Measurements from ENCODE around the gene B3GALNT2. TPM values are rescaled to one million over a fixed set of nuclear protein-coding genes. Genes with fewer than 3 reads are reported as not detected.
"Not testable (repeated sequence)": the region's sequence is repeated elsewhere in the genome, so short reads cannot be mapped to it uniquely, and the experiment has no call there.

Gene B3GALNT2
- total RNA-seq, 1 experiment from 2014 or later, result 88.4 TPM

GRCh38 chr1:235468004-235468403 is 36.2 kb downstream of the B3GALNT2 start:
- H3K4me3 Mint-ChIP-seq (ENCODE audit: unreplicated experiment), result no peak overlapping the region
- H3K27ac Mint-ChIP-seq (ENCODE audit: low read depth, unreplicated experiment), result peak overlapping the region; percentile 61
- TF ChIP-seq CTCF (IDR thresholded peaks at IDR 0.05; ENCODE audit: unreplicated experiment), result no peak

GRCh38 chr1:235465066-235465465 is 39.2 kb downstream of the B3GALNT2 start:
- no peak overlapping the region for H3K27ac Mint-ChIP-seq (ENCODE audit: low read depth, unreplicated experiment)
- POLR2A ChIA-PET, result no interaction called here
- CTCF ChIA-PET, result no interaction called here
- intact Hi-C loops (cut with micrococcal nuclease), result no loop called here
- H3K36me3 Mint-ChIP-seq (ENCODE audit: insufficient read depth, unreplicated experiment), result peaks cover 85% of the 10 kb centered on the region
- DNase-seq (ENCODE audit: unreplicated experiment), result no peak
- no TSS peak for BruUV-seq (replicated peaks)
- no peak for TF ChIP-seq CTCF (IDR thresholded peaks at IDR 0.05; ENCODE audit: unreplicated experiment)
- H3K9me3 Mint-ChIP-seq (ENCODE audit: unreplicated experiment), result no peaks in the 10 kb centered on the region
- H3K4me1 Mint-ChIP-seq (ENCODE audit: insufficient read depth, unreplicated experiment), result peaks cover 6% of the 10 kb centered on the region
- no peak overlapping the region for H3K4me3 Mint-ChIP-seq (ENCODE audit: unreplicated experiment)
- H3K27me3 Mint-ChIP-seq (ENCODE audit: insufficient read depth, unreplicated experiment), result no peaks in the 10 kb centered on the region

More at GRCh38 chr1:235468004-235468403, 36.2 kb downstream of the B3GALNT2 start:
- peaks cover 6% of the 10 kb centered on the region for H3K4me1 Mint-ChIP-seq (ENCODE audit: insufficient read depth, unreplicated experiment)
- no peaks in the 10 kb centered on the region for H3K27me3 Mint-ChIP-seq (ENCODE audit: insufficient read depth, unreplicated experiment)
- intact Hi-C loops (cut with micrococcal nuclease), result no loop called here
- ChIA-PET CTCF (interaction anchor here (0.6 to 1.6 kb wide), 4 partner anchors 30 to 51 kb away, joined by 3 to 5 read pairs (median 4); no protein-coding TSS in a partner anchor), POLR2A (interaction anchor here (0.7 to 3.5 kb wide), 2 partner anchors 18 to 36 kb away, joined by 3 to 27 read pairs; partner anchors contain the start of gene B3GALNT2)
- peaks cover 81% of the 10 kb centered on the region for H3K36me3 Mint-ChIP-seq (ENCODE audit: insufficient read depth, unreplicated experiment)
- BruUV-seq (replicated peaks), result no TSS peak
- no peaks in the 10 kb centered on the region for H3K9me3 Mint-ChIP-seq (ENCODE audit: unreplicated experiment)
- no peak for DNase-seq (ENCODE audit: unreplicated experiment)

GRCh38 chr1:235462832-235463231 is 41.4 kb downstream of the B3GALNT2 start:
- CTCF ChIA-PET, result interaction anchor here (0.6 kb wide), 3 partner anchors 47 to 1135 kb away, joined by 3 to 5 read pairs (median 3); no protein-coding TSS in a partner anchor
- H3K36me3 Mint-ChIP-seq (ENCODE audit: insufficient read depth, unreplicated experiment), result peaks cover 85% of the 10 kb centered on the region
- POLR2A ChIA-PET; DNase-seq (ENCODE audit: unreplicated experiment); H3K4me1 Mint-ChIP-seq (ENCODE audit: insufficient read depth, unreplicated experiment); H3K27ac Mint-ChIP-seq (ENCODE audit: low read depth, unreplicated experiment); H3K4me3 Mint-ChIP-seq (ENCODE audit: unreplicated experiment); H3K9me3 Mint-ChIP-seq (ENCODE audit: unreplicated experiment); H3K27me3 Mint-ChIP-seq (ENCODE audit: insufficient read depth, unreplicated experiment); intact Hi-C loops (cut with micrococcal nuclease); BruUV-seq (replicated peaks): not testable (repeated sequence)

- no peaks in the 10 kb centered on the region for H3K4me1 Mint-ChIP-seq (ENCODE audit: insufficient read depth, unreplicated experiment)
- no TSS peak for BruUV-seq (replicated peaks)
- H3K4me3 Mint-ChIP-seq (ENCODE audit: unreplicated experiment), result no peak overlapping the region
- no peak overlapping the region for H3K27ac Mint-ChIP-seq (ENCODE audit: low read depth, unreplicated experiment)
- ChIA-PET POLR2A (interaction anchor here (0.6 kb wide), 1 partner anchor 1400 kb away, joined by 3 read pairs; no protein-coding TSS in a partner anchor), CTCF (interaction anchor here (0.6 to 1.2 kb wide), 3 partner anchors 10 to 12 kb away, joined by 3 to 6 read pairs (median 4); no protein-coding TSS in a partner anchor)
- no peaks in the 10 kb centered on the region for H3K27me3 Mint-ChIP-seq (ENCODE audit: insufficient read depth, unreplicated experiment)
- H3K36me3 Mint-ChIP-seq (ENCODE audit: insufficient read depth, unreplicated experiment), result peaks cover 89% of the 10 kb centered on the region
- H3K9me3 Mint-ChIP-seq (ENCODE audit: unreplicated experiment), result no peaks in the 10 kb centered on the region
- intact Hi-C loops (cut with micrococcal nuclease), result no loop called here
- DNase-seq (ENCODE audit: unreplicated experiment), result no peak
- no peak for TF ChIP-seq CTCF (IDR thresholded peaks at IDR 0.05; ENCODE audit: unreplicated experiment)
Measured at GRCh38 chr1:235461954-235462353, 42.3 kb downstream of the B3GALNT2 start.

Measured in MCF 10A (cell line).